ENCODE results near the gene C1QTNF1.

Gene C1QTNF1

DNA sequence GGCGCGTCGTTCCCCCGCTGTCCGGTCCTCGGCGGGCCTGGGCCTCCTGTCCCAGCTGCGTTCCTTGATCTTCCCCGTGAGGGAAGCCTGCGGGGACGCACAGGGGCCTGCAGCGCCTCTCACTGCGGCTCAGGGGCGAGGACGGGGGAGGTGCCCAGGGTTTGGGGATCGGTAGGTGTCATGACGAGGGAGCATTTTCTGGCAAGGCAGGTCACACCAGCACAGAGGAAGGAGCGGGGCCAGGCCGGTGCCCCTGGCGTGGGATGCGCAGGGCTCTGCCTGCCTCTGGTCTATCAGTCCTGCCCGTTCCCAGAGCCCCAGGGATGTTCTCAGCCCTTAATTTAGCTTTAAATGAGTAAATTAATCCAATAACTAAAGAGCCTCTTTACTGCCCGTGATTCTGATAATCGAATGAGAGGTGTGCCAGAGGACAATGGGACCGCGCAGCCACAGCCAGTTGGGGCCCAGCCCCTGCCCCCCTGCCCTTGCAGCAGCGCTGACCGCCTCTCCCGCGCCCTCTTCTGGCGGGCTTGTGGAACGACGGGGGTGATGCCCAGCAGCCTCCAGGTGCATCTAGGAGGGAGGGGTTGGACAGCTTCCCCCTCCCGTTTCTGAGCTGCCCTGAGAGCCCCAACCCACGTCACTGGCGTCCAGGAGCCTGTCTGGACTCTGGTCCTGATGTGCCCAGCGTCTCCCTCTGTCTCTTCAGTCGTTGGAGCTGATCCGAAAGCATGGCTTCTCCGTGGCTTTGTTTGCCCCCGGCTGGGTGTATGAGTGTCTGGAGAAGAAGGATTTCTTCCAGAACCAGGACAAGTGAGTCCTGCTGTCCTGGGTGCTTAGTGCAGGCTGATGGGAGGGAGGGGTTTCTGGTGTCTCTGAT lies 58.6 kb downstream of the C1QTNF1 start:
- FAIRE-seq: no peak

GRCh38 chr17:79083191-79083971 lies 59.4 kb downstream of the C1QTNF1 start:
- FAIRE-seq: no peak

DNA sequence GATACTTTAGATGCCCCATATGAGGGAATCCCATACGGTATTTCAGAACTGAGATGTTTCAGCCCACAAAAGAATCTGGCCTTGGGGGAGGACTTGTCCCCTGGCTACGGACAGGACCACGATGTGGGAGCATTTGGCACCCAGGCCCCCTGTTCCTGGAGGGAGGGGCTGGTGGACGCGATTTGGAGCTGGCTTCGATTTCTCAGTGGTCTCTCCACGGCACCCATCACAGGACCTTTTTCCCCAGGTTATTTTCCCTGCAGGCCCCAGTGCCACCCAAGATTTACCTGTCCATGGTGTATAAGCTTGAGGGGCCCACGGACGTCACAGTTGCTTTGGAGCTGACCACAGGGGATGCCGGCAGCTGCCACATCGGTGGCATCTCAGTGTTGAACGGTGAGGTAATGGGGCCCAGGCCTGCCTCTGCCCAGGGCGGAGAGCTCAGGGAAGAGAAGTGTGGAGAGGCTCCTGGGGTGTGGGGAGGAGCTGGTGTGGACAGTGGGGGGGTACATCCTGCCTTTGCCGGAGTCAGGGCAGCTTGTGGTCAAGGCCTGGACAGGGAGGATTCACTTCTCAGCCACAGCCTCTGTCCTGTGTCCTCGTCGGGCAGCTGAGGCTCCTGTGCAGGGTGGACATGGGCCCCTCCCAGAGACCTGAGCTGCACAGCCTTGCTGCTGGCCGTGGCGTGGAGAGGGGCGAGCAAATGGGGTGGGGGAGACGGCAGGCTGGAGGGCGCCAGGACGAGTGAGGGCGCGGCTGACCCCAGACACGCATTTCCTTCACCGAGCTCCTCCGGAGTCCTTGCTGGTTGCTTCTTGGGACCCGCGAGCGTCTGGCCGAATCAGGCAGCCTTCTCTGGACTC lies 60.6 kb downstream of the C1QTNF1 start:
- FAIRE-seq: no peak

DNA sequence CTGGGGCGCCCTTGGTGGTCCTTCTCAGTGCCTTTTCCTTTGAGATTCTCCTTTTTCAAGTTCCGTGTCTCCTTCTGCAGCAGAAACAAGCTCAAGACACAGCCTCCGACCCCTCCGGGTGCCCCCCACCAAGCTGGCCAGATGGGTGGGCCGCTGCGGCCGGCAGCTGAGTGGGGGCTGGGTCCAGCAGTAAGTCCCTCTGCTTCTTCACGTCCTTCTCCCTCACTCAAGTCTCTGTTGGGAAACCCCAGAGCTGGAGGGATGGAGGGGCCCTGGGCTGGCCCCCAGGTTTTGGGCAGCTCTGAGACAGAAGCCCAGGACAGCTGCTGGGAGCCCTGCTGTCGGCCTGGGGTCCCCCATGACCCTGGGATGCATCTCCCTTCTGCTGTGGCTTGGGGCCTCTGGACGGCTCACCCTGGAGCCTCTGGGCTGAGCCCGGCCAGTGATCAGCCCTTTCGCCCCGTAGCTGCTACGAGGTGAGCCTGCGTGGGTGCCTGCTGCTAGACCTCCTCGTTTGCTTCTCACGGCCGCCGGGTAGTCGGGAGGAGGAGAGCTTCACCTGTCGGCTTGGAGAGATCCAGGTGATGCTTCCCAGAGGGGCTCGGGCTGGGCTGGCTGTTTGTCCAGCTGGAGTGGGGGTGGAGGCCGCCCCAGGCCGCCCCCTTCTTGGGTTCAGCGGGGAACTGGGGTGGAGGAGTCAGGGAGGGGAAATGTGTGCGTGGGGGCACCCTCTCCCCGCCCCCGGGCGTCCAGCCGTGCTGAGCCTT lies 61.4 kb downstream of the C1QTNF1 start:
- no peak for FAIRE-seq

DNA sequence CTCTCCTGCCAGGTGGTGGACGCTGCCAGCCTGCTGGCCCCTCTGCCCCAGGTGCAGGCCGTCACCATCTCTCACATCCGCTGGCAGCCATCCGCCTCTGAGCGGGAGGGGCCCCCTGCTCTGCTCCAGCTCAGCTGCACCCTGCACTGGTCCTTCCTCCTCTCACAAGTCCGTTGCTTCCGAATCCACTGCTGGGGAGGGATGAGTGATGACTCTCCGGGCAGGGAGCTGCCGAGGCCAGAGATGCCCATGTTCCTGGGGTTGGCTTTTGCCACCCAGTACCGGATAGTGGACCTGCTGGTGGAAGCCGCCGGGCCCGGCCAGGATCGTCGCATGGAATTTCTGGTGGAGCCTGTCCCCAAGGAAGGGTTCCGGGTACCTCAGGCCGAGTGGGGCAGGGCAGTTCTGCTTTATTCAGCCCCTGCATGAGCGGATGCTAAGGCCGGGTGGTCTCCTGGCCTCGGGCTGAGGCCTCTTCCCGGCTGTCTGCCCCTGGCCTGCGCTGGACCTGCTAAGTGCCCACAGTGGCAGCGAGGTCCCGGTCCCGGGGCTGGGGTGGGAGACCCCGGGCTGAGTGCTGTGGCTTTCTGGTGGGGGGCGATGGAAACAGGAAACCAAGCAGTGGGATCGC lies 62.1 kb downstream of the C1QTNF1 start:
- no peak for FAIRE-seq

DNA sequence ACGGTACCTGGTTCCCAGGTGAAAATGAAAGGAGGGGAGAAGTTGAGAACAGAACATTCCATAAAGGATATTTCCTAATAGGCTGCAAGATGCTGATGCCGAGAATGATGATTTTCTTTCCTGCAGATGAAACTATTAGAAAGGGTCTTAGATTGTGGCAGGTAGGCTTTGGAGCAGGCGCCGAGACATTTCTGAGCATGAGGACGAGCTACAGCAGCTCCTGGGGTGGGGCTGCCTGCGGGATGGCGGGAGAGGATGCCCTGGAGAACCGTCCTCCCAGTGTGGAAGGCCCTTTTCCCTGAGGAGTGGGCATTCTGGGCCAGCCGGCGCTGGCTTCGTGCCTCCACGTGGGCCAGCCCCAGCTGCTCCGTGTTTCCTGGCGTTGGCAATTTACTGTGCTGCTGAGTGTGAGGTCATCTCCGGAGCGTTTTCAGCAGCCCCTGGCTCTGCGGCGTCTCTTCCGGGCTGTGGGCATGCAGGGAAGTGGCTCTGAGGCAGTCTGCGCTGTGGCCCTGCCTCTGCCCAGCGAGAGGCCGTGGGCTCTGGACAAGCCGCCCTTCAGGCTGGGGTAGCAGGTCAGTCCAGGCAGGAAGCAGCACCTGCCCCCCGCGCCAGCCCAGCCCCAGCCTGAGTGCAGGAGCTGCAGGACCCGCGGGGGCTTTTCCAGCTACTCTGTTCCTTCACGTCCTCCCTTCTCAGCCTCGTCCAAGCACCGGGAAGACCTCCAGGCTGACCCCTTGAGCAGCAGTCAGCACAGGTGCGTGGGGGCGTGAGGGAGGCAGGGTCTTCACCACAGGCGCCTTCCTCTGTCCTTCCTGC lies 62.8 kb downstream of the C1QTNF1 start:
- FAIRE-seq: no peak

DNA sequence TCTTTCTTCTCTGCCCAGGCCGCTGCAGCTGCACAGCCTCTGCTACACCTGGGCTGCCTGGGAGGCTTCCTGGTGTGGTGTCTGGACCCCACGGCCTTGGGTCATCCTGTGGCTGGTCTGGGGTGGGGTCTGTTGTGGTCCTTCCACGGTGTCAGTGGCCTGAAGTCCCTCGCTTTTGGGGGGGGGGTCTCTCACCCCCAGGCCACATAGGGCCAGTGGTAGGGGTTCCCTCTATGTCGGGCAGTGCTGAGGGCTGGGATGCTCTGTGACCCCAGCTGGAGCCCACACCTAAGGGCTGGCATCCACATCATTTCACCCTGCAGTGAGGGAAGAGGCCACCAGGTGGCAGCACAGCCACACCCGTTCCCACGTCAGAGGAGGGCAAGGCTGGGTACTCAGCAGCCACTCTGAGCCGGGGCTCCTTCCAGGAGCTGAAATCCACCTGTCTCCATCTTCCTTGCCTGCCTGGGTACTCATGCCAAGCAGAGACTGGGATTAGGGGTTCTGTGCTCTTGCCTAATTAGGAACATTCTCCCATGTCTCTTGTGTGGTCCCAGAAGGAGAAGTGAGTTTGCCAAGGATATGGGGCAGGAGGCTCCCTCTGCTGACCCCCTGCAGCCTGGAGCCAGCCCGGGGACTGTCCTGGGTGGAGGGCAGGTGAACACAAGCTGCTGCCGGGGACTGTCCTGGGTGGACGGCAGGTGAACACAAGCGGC lies 63.6 kb downstream of the C1QTNF1 start:
- no peak for FAIRE-seq

DNA sequence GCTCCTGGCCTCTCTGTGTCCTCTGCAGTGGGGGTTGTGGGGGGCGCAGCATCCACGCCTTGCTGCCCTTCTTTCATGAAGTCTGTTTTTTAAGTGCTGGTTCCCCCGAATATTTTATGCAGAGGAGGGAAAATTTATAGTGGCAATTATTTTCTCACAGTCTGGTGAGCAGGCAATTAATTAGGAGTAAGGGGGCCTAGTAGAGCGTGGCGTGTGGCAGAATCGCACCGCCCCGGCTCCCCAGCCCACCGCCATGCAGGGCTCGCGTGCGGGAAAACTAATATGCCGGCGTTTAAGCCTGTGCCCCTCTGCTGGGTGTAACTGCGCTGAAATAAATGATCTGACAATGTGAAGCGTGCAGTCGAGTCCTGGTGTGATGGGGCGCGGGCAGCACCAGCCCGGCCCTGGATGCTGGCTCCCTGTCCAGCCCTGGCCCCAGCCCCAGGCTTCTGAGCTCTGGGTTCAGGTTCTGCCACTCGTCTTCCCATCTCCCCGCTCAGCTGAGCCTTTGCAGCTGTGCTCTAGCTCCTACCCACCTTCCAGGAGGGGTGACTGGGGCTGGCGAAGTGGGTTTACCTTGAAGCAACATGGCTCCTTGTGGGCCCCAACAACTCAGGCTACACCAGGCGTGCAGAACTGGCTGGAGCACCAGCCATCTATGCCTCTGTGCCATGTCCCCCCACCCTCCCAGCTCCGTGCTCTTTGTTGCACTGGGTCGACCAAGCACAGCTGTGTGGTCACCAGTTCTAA lies 64.5 kb downstream of the C1QTNF1 start:
- FAIRE-seq: no peak

DNA sequence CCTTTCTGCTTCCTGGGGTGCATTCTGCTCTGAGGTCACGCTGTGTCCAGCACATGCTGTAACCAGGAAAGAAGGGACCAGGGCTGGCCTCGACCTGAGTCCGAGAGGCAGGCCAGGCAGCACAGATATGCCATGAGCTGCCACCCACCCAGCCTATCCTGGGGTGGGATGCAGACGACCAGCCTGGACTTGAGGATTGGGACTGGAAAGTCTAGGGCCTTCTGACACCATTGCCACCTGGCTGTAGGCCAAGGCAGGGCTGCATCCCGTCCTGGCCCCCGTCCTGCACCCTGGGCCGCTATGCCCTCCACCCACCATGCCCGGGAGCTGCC lies 65.0 kb downstream of the C1QTNF1 start:
- FAIRE-seq: no peak

DNA sequence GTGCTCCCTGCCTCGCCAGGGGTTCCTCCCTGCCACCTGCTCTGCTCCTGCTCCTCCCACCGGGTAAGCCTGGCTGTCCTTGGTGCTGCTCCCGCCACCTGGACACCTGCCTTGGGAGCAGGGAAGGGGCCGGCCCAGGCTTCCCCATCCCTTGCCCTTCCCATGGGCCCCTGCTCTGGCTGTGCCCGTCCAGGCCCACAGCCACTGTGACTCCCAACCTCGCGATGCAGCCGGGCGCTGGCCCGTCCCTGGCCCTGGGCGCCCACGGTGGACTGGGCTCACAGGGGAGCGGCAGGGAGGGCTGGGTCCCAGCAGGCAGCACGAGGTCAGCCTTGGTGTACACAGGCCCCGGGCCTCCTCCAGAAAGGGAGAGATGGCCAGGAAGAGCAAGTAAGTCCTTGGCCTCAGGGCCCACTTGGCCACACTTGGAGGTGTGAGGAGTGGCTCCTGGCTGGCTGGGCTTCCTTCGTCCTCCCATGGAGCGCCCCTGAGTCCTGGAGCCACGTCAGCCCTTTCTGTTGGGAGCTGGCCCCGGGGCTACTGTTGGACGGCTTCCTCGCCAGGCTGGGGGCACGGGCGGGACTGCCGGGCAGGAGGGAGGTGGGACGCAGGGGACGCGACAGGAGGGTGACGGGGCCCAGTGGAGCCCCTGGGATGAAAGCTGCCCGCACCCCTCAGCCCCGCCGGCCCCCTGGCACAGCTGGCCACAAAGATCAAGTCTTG lies 65.9 kb downstream of the C1QTNF1 start:
- FAIRE-seq: no peak

DNA sequence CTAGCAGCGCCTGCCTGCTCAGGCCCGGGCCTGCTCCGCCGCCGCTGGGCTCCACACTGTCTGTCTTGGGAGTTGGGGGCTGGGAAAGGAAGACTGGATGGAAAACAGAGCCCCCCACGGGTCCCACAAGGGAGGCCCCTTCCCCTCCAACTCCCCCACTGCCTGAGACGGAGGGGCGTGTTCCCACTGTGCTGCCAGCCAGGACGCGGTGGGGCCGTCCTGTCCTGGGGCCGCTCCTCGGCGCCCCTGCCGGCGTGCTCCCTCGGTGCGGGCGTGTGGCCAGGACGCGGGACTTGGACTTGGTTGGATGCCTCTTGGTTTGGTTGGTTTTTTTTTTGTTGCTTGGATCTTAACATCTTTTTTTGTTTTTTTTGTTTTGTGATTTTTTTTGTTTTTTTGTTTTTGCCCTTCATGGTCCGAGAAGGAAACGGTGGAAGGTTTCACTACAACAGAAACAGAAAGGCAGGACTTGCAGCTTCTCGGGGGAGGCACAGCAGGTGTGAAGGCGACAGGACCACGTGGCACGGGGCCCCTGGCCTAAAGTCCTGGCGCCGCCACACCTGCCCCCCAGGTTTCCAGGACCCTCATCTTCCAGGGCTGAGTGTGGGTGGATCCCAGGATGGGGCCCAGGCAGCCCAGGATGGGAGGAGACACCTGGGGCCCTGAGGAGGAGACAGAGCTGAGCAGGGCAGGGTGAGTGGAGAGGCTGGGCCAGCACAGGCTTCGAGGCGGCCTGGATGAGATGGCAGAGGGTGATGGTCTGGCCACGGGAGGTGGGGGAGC lies 66.7 kb downstream of the C1QTNF1 start:
- no peak for FAIRE-seq

DNA sequence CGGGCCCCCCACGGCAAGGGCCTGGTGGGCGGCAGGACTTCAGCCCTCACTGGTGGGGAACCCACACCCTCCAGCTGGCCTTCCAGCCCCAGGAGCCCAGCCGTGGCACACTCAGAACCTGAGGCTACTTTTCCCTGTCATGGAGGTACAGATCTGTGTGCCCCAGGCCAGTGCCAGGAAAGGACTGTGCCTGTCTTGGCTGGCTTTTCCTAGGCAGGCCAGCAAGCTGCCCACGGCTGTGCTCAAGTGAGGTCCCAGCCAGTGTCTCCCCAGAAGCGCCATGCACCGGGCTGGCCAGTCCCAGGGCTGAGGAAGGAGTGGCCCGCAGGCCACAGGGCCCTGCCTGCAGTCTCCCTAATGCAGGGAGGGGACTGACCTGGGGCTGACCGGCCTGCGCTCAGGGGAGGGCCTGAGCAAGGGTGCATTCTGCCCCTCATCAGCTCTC lies 67.3 kb downstream of the C1QTNF1 start:
- no peak for FAIRE-seq

GRCh38 chr17:79092567-79092966 lies 68.6 kb downstream of the C1QTNF1 start:
- no peak for FAIRE-seq

DNA sequence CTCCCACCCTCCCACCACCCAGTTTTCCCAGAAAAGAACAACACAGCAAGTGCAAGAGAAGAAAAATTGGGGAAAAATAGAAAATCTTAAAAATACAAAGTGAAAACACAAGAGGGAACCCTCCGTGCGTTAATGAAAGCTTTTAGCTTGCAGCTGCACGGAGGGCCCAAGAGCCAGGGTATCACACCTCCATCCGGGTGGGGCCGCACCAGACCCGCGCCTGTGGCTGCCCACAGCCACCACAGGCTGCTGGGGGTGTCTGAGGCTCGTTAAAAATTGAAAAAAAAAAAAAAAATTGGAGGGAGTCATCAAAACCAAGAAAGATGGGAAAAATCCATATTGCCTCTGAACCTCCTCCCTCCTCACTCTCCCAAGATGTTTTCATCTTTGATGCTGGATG lies 69.3 kb downstream of the C1QTNF1 start:
- FAIRE-seq: no peak

DNA sequence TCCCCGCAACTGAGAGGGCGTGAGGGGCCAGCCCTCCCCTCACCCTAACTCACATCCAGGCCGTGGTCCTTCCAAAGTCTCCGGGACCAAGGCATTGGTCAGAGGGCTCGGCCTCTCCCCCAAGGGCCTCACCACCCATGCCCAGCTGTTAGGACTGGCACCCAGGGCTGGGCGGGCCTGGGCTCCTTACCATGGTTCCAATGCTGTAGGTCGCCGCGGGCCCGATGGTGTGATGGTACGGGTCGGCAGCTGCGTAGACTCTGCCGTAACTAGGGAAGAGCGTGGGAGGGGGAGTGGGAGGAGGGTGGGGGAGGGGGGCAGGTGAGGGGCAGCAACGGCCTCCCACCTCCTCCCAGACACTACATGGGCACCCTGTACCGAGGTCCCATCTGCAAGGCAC lies 70.3 kb downstream of the C1QTNF1 start:
- no peak for FAIRE-seq

GRCh38 chr17:79095345-79096055 lies 71.5 kb downstream of the C1QTNF1 start:
- no peak for FAIRE-seq

DNA sequence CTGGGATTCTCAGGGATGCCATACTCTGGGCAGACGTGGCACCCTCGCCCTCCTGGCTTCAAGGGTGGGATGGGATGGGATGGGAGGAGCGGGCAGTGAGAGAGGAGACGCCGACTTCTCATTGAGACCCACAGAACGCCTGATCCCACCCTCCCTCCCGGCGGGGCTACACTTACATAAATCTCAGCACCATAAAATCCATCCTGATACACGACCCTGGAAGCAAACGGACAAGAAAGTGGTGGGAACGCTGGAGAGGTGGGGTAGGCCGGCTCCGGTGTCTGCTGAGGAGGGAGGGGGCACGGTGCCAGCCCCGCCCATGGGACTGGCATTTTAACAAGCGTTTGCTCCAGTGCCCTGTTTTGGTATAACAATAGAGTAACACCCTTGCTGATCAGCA lies 72.5 kb downstream of the C1QTNF1 start:
- FAIRE-seq: no peak
